Neural cell (in vitro differentiated cells): Measurements from ENCODE around the gene WDR7.

Experiments
- CTCF ChIP-seq: fragments of 450-650 bp; IDR thresholded peaks from 2 replicates; pipeline ENCODE4 v1.5.1; 2014; ENCODE audit warnings: antibody characterized with exemption, mild to moderate bottlenecking, moderate library complexity; ENCODE audit not compliant: poor library complexity, severe bottlenecking
- EP300 ChIP-seq: fragments of 450-650 bp; conservative IDR thresholded peaks from 2 replicates; pipeline ENCODE4 v1.6.1; 2014; ENCODE audit warnings: antibody characterized with exemption, mild to moderate bottlenecking, moderate library complexity; ENCODE audit not compliant: poor library complexity, severe bottlenecking
- EZH2 ChIP-seq: fragments of 200-600, 300-800 bp; shearing (Covaris generic), sonication (generic); IDR thresholded peaks from 2 replicates; pipeline ENCODE4 v1.6.1; 2014; ENCODE audit warnings: antibody characterized with exemption, low read length, borderline replicate concordance, mild to moderate bottlenecking; ENCODE audit not compliant: insufficient read depth, poor library complexity, severe bottlenecking
- MXI1 ChIP-seq: fragments of 450-650 bp; conservative IDR thresholded peaks from 2 replicates; pipeline ENCODE4 v1.6.1; 2014; ENCODE audit warnings: antibody characterized with exemption, mild to moderate bottlenecking; ENCODE audit not compliant: poor library complexity, severe bottlenecking
- POLR2AphosphoS5 ChIP-seq: IDR thresholded peaks from 2 replicates; pipeline ENCODE4 v1.6.1; 2012
- RAD21 ChIP-seq: fragments of 450-650 bp; conservative IDR thresholded peaks from 2 replicates; pipeline ENCODE4 v1.6.1; 2014; ENCODE audit warnings: antibody characterized with exemption, mild to moderate bottlenecking, moderate library complexity
- REST ChIP-seq: IDR thresholded peaks from 2 replicates; pipeline ENCODE4 v1.6.1; 2012; ENCODE audit warnings: borderline replicate concordance
- TAF1 ChIP-seq: IDR thresholded peaks from 2 replicates; pipeline ENCODE4 v1.6.1; 2012; ENCODE audit warnings: low read depth

DNA sequence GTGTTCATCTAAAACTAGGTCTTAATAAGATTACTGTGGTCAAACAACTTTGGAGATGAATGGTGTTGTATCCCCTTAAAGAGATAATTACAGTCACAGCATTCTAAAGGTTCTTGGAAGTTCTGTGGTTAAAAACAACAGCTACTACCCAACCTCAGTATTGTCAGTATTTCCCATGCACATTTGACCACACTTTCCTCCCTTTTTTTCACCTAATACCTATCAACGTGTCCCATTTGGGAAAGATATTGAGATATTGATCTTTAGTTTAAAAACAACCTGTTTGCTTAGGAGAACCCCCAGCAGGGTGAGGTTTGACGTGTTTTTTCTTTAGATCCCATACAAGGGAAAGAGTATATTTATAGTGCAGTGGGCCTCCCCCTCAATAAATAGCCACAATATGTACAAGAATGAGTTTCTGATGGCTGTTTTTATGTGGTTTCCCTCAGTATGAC, 65.6 kb downstream of the WDR7 start:
- no peak for TF ChIP-seq CTCF
- TF ChIP-seq RAD21, result no peak
- TF ChIP-seq REST, result no peak
- TF ChIP-seq EP300, result no peak
- TF ChIP-seq POLR2AphosphoS5, result no peak
- TF ChIP-seq TAF1, result no peak
- TF ChIP-seq MXI1, result no peak
- no peak for TF ChIP-seq EZH2
